Measurements from ENCODE around the gene TP53RK.

GRCh38 chr20:46683939-46684750 lies 5.1 kb downstream of the TP53RK start:
- TF ChIP-seq CTCF (IDR thresholded peaks at IDR 0.05; ENCODE audit: low read depth, low read length, poor library complexity, severe bottlenecking) (no peak), EZH2phosphoT487 (IDR thresholded peaks at IDR 0.05; ENCODE audit: borderline replicate concordance, low read length) (no peak)

All from DOHH2 (cell line).